Measurements from ENCODE around the gene PLXNB2. TPM values are rescaled to one million over a fixed set of nuclear protein-coding genes. Genes with fewer than 3 reads are reported as not detected.
A peak's percentile ranks its signal among the peaks of the same experiment; 100 is the strongest.

Gene PLXNB2
- total and polyA plus RNA-seq, 4 experiments from 2014 or later, result 0.40 to 4.6 (median 2.8) TPM; not detected in 1

DNA sequence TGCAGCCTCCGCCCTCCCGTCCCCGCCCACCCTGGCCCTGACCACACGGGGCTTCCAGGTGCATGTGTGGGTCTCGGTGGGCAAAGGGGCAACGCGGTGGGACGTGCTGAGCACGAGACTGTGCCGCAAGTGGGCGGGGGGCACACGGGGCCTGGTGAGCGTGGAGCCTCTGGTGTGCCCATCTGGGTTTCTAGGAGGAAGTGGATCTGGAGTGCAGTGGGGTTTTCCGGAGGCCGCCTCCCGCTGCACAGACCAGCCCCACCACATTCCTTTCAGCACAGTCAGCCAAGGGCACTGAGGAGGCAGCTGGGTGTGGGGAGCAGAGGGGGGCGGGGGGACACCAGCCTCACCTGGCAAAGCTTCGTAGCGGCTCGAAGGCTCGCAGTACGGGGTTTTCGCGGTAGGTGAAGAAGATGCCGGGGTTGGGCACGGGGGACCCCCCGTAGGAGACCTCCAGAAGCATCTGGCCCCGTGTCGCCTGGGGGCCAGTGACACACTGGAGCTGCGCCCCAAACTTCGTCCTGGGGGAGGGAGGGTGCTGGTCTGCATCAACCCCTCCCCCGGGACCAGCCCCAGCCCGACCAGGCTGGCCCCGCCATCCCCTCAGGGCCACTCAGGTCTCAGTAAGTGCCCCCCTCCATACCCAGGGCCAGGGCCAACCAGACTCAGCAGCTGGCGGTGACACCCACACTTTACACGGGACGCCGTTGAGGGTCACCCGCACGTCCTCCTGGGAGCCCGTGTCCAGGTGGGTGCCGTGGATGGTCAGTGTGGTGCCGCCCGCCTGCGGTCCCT is 24.9 kb downstream of the PLXNB2 start:
- POLR2A ChIA-PET (ENCODE audit: partially characterized antibody), result no interaction called here
- H3K27ac Mint-ChIP-seq, result no peak overlapping the region
- H3K27ac ChIP-seq (ENCODE audit: low read depth, low read length), result no peak overlapping the region
- H3K4me3 ChIP-seq (ENCODE audit: low read length in 2 of 2), result no peak overlapping the region
- no peaks in the 10 kb centered on the region for H3K9me3 Mint-ChIP-seq
- no peaks in the 10 kb centered on the region for H3K36me3 Mint-ChIP-seq
- CTCF ChIA-PET (ENCODE audit: partially characterized antibody), result no interaction called here
- H3K4me3 Mint-ChIP-seq, result no peak overlapping the region
- no peak for DNase-seq
- no peaks in the 10 kb centered on the region for H3K9me3 ChIP-seq (ENCODE audit: control insufficient read depth in 1 of 2, low read length in 2 of 2)
- no peaks in the 10 kb centered on the region for H3K27me3 ChIP-seq (ENCODE audit: insufficient read depth, low read length)
- H3K36me3 ChIP-seq (ENCODE audit: insufficient read depth, low read length), result no peaks in the 10 kb centered on the region
- no peaks in the 10 kb centered on the region for H3K4me1 Mint-ChIP-seq
- intact Hi-C loops (cut with micrococcal nuclease), result no loop called here
- no peaks in the 10 kb centered on the region for H3K27me3 Mint-ChIP-seq
- H3K4me1 ChIP-seq (ENCODE audit: insufficient read depth, low read length), result no peaks in the 10 kb centered on the region

DNA sequence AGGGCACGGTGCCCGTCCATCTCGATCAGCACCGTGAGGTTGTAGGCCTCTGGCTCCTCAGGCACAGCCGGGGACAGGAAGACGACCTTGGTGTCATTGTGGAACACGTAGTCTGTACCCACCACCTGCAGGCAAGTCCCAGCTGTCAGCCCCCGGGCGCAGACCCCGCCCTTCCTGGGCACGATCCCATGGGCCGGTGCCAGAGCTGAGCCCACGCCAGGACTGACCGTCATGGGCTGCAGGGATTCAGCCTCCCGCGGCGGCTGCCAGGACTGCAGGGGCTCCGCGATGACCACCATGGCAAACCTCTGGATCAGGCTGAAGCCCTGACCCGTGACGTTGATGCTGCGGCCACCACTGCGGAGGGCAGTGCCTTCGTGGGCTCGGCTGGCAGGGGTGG is 25.5 kb downstream of the PLXNB2 start:
- H3K9me3 ChIP-seq (ENCODE audit: control insufficient read depth in 1 of 2, low read length in 2 of 2), result no peaks in the 10 kb centered on the region
- Mint-ChIP-seq H3K4me1 (no peaks in the 10 kb centered on the region), H3K9me3 (no peaks in the 10 kb centered on the region), H3K27me3 (no peaks in the 10 kb centered on the region), H3K4me3 (no peak overlapping the region), H3K36me3 (no peaks in the 10 kb centered on the region), H3K27ac (no peak overlapping the region)
- no peak overlapping the region for H3K27ac ChIP-seq (ENCODE audit: low read depth, low read length)
- POLR2A ChIA-PET (ENCODE audit: partially characterized antibody), result no interaction called here
- CTCF ChIA-PET (ENCODE audit: partially characterized antibody), result no interaction called here
- H3K4me3 ChIP-seq (ENCODE audit: low read length in 2 of 2), result no peak overlapping the region
- no peak for DNase-seq
- intact Hi-C loops (cut with micrococcal nuclease), result no loop called here
- no peaks in the 10 kb centered on the region for H3K36me3 ChIP-seq (ENCODE audit: insufficient read depth, low read length)
- H3K27me3 ChIP-seq (ENCODE audit: insufficient read depth, low read length), result no peaks in the 10 kb centered on the region
- H3K4me1 ChIP-seq (ENCODE audit: insufficient read depth, low read length), result no peaks in the 10 kb centered on the region

DNA sequence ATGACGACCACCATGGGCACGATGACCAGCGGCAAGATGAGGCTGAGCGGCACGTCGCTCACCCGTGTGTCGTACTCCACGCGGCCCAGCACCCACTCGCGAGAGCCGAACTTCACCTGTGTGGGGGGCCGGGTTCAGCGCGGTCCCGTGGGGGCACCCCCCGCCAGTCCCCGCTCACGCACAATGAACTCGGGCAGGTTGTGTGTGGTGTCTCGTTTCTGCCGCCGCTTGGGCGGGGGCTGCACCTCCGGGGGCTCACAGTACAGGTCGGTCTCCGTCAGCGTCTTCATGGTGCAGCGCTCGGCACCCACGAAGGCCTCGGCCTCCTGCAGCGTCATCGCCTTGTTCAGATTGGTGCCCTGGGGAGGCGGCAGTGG is 26.1 kb downstream of the PLXNB2 start:
- H3K4me3 ChIP-seq (ENCODE audit: low read length in 2 of 2), result no peak overlapping the region
- H3K9me3 ChIP-seq (ENCODE audit: control insufficient read depth in 1 of 2, low read length in 2 of 2), result no peaks in the 10 kb centered on the region
- ChIA-PET POLR2A (ENCODE audit: partially characterized antibody) (no interaction called here), CTCF (ENCODE audit: partially characterized antibody) (no interaction called here)
- H3K27me3 ChIP-seq (ENCODE audit: insufficient read depth, low read length), result no peaks in the 10 kb centered on the region
- Mint-ChIP-seq H3K4me3 (no peak overlapping the region), H3K4me1 (no peaks in the 10 kb centered on the region), H3K27ac (no peak overlapping the region), H3K36me3 (no peaks in the 10 kb centered on the region), H3K9me3 (no peaks in the 10 kb centered on the region), H3K27me3 (no peaks in the 10 kb centered on the region)
- DNase-seq, result no peak
- no peaks in the 10 kb centered on the region for H3K36me3 ChIP-seq (ENCODE audit: insufficient read depth, low read length)
- H3K4me1 ChIP-seq (ENCODE audit: insufficient read depth, low read length), result no peaks in the 10 kb centered on the region
- H3K27ac ChIP-seq (ENCODE audit: low read depth, low read length), result no peak overlapping the region
- intact Hi-C loops (cut with micrococcal nuclease), result no loop called here

- Histone ChIP-seq H3K4me3 (ENCODE audit: low read length in 2 of 2) (no peak overlapping the region), H3K27me3 (ENCODE audit: insufficient read depth, low read length) (no peaks in the 10 kb centered on the region), H3K9me3 (ENCODE audit: control insufficient read depth in 1 of 2, low read length in 2 of 2) (no peaks in the 10 kb centered on the region), H3K27ac (ENCODE audit: low read depth, low read length) (no peak overlapping the region), H3K36me3 (ENCODE audit: insufficient read depth, low read length) (no peaks in the 10 kb centered on the region), H3K4me1 (ENCODE audit: insufficient read depth, low read length) (no peaks in the 10 kb centered on the region)
- DNase-seq, result no peak
- ChIA-PET POLR2A (ENCODE audit: partially characterized antibody) (no interaction called here), CTCF (ENCODE audit: partially characterized antibody) (no interaction called here)
- H3K4me1 Mint-ChIP-seq, result no peaks in the 10 kb centered on the region
- no peaks in the 10 kb centered on the region for H3K9me3 Mint-ChIP-seq
- intact Hi-C loops (cut with micrococcal nuclease), result no loop called here
- H3K27ac Mint-ChIP-seq, result no peak overlapping the region
- H3K4me3 Mint-ChIP-seq, result peak overlapping the region in 1 of 8 donors; percentile 59
- no peaks in the 10 kb centered on the region for H3K36me3 Mint-ChIP-seq
- no peaks in the 10 kb centered on the region for H3K27me3 Mint-ChIP-seq
Observed at GRCh38 chr22:50280708-50281383, 26.6 kb downstream of the PLXNB2 start.

DNA sequence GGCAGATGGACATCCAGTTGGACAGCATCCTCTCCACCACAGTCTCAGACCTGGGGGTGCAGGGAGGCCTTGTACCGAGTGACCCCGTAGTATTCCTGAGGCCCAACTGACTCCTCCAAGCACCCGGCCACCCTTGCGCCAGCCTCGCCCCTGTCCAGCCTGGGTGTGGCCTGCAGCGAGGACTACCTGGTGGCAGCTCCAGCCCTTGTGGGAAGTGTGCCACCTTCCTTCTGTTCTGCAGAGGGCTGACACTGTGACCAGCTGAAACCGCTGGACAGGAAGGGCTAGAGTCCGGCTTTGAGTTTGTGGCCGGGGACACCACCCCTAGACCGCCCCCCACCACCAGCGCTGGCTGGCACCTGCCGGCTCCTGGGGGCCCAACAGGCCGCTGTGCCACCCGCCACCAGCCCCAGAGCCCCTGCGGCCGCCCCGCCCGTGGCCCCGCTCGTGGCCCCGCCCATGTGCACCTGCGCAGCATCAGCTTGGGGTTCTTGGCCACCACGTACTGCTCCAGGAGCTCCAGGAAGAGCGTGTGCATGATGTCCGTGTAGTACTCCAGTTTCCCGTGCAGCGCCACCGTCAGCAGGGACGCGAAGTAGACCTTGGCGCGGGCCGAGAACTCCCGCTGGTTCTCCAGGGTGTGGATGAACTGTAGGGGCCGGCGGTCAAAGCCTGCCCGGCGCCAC is 27.3 kb downstream of the PLXNB2 start:
- Mint-ChIP-seq H3K4me3 (no peak overlapping the region), H3K9me3 (no peaks in the 10 kb centered on the region), H3K36me3 (no peaks in the 10 kb centered on the region), H3K4me1 (no peaks in the 10 kb centered on the region), H3K27ac (no peak overlapping the region), H3K27me3 (no peaks in the 10 kb centered on the region)
- POLR2A ChIA-PET (ENCODE audit: partially characterized antibody), result interaction anchor here (0.5 kb wide), 1 partner anchor 34 kb away, joined by 3 read pairs; no protein-coding TSS in a partner anchor
- intact Hi-C loops (cut with micrococcal nuclease), result no loop called here
- Histone ChIP-seq H3K4me3 (ENCODE audit: low read length in 2 of 2) (no peak overlapping the region), H3K4me1 (ENCODE audit: insufficient read depth, low read length) (no peaks in the 10 kb centered on the region), H3K27me3 (ENCODE audit: insufficient read depth, low read length) (no peaks in the 10 kb centered on the region), H3K9me3 (ENCODE audit: control insufficient read depth in 1 of 2, low read length in 2 of 2) (no peaks in the 10 kb centered on the region), H3K36me3 (ENCODE audit: insufficient read depth, low read length) (no peaks in the 10 kb centered on the region), H3K27ac (ENCODE audit: low read depth, low read length) (no peak overlapping the region)
- CTCF ChIA-PET (ENCODE audit: partially characterized antibody), result no interaction called here
- DNase-seq, result no peak

DNA sequence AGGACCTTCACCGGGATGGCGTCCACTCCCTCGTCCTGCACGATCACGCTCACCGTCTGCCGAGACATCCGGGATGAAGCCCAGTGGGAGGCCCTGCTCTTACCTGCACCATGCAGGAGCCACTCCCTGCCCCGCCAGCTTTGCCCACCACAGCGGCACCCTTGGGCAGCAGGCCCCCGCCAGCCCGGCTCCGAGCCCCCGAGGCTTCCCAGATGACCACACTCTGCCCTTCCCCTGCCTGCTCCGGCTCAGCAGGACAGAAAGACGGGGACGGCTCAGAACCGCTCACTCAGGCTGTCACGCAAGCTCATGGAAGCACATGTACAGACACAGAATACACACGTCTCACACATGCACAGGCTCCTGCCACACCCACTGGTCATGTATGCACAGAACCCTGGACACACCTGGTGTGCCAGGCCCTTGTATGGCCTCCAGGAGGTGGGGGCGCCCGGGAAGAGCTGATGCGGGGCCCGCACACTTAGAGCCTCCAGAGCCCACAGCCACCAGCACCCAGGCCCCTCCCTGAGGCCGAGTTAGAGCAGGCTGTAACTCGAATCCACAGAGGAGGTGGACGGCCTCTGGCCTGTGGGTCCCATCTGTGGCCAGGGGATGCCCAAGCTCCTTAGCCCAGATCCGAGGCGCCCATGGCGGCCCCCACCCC is 28.4 kb downstream of the PLXNB2 start:
- no peaks in the 10 kb centered on the region for H3K36me3 ChIP-seq (ENCODE audit: insufficient read depth, low read length)
- H3K36me3 Mint-ChIP-seq, result no peaks in the 10 kb centered on the region
- DNase-seq, result no peak
- H3K4me1 ChIP-seq (ENCODE audit: insufficient read depth, low read length), result peaks cover 3% of the 10 kb centered on the region
- ChIA-PET POLR2A (ENCODE audit: partially characterized antibody) (no interaction called here), CTCF (ENCODE audit: partially characterized antibody) (no interaction called here)
- no peaks in the 10 kb centered on the region for H3K27me3 ChIP-seq (ENCODE audit: insufficient read depth, low read length)
- H3K27me3 Mint-ChIP-seq, result no peaks in the 10 kb centered on the region
- no peak overlapping the region for H3K27ac ChIP-seq (ENCODE audit: low read depth, low read length)
- peaks cover 0 to 2% (median under 1%) of the 10 kb centered on the region in 4 donors for H3K4me1 Mint-ChIP-seq
- intact Hi-C loops (cut with micrococcal nuclease), result no loop called here
- no peaks in the 10 kb centered on the region for H3K9me3 Mint-ChIP-seq
- H3K4me3 ChIP-seq (ENCODE audit: low read length in 2 of 2), result no peak overlapping the region
- H3K4me3 Mint-ChIP-seq, result no peak overlapping the region
- no peak overlapping the region for H3K27ac Mint-ChIP-seq
- H3K9me3 ChIP-seq (ENCODE audit: control insufficient read depth in 1 of 2, low read length in 2 of 2), result no peaks in the 10 kb centered on the region

DNA sequence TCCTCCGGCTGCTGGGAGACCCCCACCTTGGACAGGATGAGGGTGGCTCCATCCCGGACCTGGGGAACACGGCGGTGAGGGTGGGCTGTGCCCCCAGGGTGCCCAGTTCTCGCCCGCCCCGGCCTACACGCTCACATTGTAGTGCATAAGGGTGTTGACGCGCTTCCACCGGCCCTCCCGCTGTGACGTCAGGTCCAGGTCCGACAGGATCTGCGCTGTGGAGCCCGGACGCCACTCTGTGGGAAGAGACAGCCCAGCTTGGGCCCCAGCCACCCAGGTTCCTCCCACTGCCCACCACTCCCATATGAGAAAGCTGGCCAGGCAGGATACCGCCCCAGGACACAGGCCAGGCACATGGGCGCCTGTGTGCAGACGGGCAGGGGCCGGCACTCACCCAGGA is 29.0 kb downstream of the PLXNB2 start:
- H3K9me3 Mint-ChIP-seq, result no peaks in the 10 kb centered on the region

More for the DNA sequence above, 29.0 kb downstream of the PLXNB2 start:
- ChIA-PET CTCF (ENCODE audit: partially characterized antibody) (no interaction called here), POLR2A (ENCODE audit: partially characterized antibody) (no interaction called here)
- no peak overlapping the region for H3K4me3 Mint-ChIP-seq
- no peaks in the 10 kb centered on the region for H3K27me3 Mint-ChIP-seq
- Histone ChIP-seq H3K36me3 (ENCODE audit: insufficient read depth, low read length) (no peaks in the 10 kb centered on the region), H3K27ac (ENCODE audit: low read depth, low read length) (no peak overlapping the region), H3K4me3 (ENCODE audit: low read length in 2 of 2) (no peak overlapping the region), H3K27me3 (ENCODE audit: insufficient read depth, low read length) (no peaks in the 10 kb centered on the region), H3K9me3 (ENCODE audit: control insufficient read depth in 1 of 2, low read length in 2 of 2) (no peaks in the 10 kb centered on the region), H3K4me1 (ENCODE audit: insufficient read depth, low read length) (peaks cover 3% of the 10 kb centered on the region)
- no peaks in the 10 kb centered on the region for H3K36me3 Mint-ChIP-seq
- no peak for DNase-seq
- H3K27ac Mint-ChIP-seq, result no peak overlapping the region
- intact Hi-C loops (cut with micrococcal nuclease), result no loop called here
- H3K4me1 Mint-ChIP-seq, result peaks cover 0 to 7% (median 2%) of the 10 kb centered on the region in 4 donors

Data from CD4-positive, alpha-beta memory T cell (primary cell).